GM21360 (cell line): ENCODE measurements around the gene WDR27.
A peak's percentile ranks its signal among the peaks of the same experiment; 100 is the strongest.

ENCODE experiments used
- ATAC-seq: cut with Tn5 transposase; IDR thresholded peaks from one replicate; pipeline ENCODE4 v1.9.1; 2021; ENCODE audit warnings: mild to moderate bottlenecking, moderate library complexity; ENCODE audit not compliant: unreplicated experiment

Gene WDR27

DNA sequence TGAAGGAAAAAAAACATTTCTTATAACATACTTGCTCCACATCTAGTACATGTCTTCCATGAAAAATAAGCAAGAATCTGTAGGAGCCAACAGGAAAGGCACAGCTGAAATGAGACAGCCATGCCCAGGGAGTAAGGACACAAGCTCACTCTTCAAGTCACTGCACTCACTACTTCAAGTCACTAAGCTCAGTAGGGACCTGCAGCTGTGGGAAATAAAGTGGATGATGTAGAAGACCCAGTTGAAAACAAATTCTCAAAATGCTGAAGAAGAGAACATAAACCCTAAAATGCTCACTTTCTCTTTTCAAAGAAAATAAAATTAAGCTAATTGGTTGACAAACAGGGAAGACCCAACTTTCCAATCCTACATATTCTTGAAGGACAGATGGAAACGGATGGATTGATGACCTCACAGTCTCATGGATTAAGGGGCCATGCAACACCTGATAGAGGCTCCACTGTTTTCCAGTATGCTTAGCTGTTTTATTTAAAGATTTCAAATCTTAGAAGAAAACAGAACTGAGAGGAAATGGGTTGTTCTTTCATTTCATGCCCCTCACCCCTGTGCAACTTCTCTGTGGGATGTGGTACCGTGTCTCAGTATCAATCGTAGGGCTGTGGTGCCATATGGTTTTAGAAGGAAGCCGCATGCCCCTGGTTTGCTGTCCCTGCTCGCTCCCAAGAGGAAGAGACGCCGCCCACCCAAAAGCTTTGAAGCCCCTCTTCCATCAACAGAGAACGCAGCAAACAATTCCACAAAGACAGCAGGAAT lies 133.3 kb downstream of the WDR27 start:
- ATAC-seq, result no peak

GRCh38 chr6:169567819-169568218 lies 134.0 kb downstream of the WDR27 start:
- ATAC-seq, result no peak

DNA sequence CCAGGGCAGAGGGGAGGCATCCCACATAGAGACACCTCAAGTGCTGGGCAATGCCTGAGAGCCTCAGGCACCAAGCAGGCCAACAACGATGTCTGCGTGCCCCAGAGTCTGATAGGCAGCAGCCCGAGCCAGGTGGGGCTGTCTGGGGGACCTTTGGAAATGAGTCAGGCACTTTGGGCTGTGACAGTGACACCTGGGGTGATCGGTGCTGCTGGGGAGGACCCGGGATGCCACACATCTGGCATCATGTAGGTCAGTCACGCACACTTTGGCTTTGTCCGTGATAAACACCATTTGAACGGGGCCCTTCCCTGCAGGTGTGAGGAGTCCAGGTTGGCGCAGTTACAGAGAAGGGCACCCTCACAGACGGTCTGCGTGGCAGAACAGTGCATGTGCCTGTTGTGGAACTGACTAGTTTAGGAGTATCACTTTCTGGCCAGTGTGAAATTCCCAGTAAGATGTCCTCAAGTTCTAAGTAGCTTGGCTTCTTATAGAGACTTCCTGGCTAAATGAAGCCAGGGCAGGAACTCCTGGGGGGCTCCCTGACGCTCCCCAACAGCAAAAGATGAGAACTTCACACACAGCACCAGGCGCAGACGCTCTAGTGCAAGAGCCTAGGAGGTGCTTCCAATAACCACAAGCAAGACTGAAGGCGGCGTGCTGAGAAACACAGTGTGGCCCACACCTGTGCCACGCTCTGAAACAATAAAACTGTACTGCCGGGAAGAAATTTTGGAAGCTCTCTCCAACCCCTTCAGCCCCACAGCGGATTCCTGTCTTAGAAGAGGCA lies 134.7 kb downstream of the WDR27 start:
- no peak for ATAC-seq

GRCh38 chr6:169566319-169566718 lies 135.5 kb downstream of the WDR27 start:
- ATAC-seq, result no peak

GRCh38 chr6:169564453-169565240 lies 137.2 kb downstream of the WDR27 start:
- no peak for ATAC-seq

- ATAC-seq, result no peak
Measured at GRCh38 chr6:169561665-169562064, 140.2 kb downstream of the WDR27 start.

DNA sequence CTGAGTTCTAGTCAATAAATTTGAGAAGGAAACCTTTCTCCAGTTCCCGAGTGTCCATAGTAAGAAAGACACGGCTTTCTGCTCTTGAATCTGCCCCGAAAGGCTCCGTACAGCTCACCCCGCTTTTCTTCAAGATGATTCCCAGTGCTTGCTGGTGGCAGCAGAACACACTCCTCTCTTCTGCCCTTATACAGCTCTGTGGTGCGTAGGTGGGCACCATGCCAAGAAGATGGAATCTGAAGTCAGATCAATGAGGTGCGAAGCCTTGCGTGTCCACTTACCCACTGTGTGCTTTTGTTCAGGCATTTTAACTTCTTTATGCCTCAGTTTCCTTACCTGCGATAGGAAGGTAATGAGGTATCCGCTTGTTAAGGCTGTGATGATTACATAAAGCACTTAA lies 142.2 kb downstream of the WDR27 start:
- ATAC-seq, result no peak

- no peak for ATAC-seq
Measured at GRCh38 chr6:169558774-169559441, 142.9 kb downstream of the WDR27 start.

DNA sequence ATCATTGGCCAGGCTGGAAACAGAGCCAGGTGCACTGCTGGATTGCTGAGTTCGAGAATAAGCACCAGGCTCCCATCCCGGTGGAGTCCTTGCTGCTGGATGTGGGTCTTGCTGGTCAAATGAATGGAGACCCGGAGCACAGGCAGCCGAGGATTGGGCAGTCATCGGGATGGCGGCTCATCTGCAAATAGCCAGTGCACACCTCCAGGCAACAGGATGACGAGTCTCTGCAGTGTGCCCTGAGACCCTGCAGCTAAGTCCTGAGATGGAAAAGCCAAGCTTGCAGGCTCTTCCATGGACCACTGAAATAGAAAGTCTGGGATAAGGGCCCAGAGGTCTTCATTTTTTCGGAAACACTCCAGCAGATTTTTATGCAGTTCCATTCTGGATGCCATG lies 143.5 kb downstream of the WDR27 start:
- no peak for ATAC-seq

DNA sequence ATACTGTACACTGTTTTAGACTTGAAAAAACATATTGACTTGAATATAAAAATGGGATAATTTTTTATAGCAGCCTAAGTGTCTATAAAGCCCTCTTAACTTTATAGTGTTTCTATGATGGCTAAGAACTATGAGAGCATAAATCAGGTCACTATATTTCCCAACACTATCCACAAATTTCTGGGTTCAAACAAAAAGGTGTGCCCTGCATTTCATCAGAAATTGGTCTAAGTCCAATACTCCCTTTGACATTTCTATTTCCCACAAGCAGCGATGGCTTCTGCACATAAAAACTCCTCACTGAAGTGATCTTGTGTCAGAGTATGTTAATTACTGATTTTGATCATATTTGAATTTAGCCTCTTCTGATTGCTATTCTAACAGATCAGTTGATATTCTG lies 143.9 kb downstream of the WDR27 start:
- ATAC-seq, result no peak

DNA sequence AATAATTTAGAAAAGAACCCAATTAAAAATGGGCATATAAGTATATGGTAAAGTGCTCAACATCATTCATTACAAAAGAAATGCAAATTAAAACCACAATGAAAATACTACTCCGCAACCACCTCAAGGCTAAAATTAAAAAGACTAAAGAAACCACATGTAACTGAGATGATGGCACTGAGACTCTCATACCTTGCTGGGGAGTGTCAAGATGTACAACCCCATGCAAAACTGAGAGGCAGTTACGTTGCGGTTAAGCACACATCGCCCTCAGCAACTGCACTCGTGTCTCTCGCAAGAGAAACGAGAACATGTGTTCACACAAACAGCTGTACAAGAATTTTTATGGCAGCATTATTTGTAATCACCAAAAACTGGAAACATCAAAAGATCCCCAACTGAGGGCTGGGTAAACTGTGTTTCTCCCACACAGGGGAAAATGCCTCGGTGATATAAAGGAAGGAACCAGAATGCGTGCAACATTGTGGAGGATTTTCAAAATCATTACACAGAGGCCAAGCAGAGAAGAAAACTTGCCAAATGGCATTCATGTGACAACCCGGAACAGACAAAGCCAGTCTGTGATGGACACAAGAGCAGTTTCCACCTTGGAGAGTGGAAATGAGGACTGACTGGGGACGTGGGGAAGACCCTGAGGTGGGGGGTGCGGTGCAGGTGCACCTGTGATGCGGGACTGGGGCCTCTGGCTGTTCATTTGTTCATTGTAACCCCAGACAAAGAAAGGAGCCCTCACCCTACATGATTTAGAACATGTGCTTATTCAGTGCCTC lies 144.9 kb downstream of the WDR27 start:
- ATAC-seq, result peak; percentile 100

GRCh38 chr6:169555971-169556617 lies 145.7 kb downstream of the WDR27 start:
- ATAC-seq, result no peak

DNA sequence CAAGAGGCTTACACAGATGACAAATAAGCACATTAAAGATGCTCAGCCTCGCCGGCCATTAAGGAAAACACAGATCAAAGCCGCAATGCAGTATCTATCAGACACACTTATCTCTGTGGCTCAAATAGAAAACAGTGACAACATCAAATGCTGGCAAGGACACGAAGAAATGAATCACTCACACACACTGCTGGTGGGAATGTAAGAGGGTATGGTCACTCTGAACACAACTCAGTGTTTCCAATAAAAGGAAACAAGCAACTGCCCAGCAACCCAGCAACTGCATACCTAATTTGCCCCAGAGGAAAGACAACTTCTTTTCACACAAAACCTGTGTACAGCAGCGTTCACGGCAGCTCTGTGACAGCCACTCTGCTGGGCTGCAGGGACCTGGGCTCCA lies 155.8 kb downstream of the WDR27 start:
- ATAC-seq, result no peak

DNA sequence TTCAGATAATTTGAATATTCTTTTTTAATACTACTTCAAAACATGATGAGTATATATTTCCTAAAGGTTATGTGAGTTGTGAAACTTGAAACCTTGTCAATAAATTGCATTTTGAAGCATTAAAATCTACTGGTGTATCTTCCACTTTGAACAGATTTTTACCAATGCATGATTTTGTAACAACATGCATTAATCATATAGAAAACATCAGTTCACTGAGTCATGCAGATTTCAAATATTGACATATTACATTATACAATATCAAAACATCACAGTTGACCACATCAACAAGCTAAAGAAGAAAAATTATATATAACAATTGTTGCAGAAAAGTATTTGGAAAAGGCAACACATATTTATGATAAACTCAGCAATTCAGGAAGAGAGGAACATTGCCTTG lies 158.1 kb downstream of the WDR27 start:
- ATAC-seq, result no peak

GRCh38 chr6:169542491-169542890 lies 159.3 kb downstream of the WDR27 start:
- ATAC-seq, result no peak

- no peak for ATAC-seq
Measured at GRCh38 chr6:169539176-169539897, 162.5 kb downstream of the WDR27 start.

DNA sequence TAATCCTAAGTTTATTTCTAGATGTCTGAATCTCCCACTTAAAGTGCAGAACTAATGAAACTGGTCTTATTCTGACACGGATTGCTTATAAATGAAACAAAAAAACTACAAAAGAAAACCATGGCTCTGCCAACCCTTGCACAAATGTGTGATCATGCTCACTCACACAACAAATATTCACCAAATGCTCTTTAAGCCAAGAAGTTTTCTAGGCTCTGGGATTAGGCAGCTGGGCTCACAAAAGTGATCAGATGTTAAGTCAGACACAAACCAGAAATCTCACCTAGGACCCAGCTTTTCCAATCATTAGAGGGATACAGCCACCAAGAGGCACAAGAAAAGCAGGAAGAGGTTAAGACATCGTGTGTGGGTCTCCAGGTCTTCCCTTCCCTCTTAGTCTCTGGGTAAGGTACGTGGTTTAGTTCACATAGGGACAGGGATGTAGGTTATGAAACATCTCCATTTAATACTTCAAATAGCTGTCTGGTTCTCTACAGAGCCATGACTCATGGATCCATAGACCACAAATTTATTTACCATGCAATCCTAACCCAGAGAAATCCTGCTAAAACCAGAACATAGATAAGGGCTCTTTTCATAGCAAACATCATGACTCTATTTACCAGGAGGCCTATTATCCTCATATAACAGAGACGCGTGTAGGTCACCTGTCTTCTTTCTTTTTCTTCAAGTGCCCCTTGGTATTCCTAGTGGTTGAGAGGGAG lies 165.2 kb downstream of the WDR27 start:
- no peak for ATAC-seq

DNA sequence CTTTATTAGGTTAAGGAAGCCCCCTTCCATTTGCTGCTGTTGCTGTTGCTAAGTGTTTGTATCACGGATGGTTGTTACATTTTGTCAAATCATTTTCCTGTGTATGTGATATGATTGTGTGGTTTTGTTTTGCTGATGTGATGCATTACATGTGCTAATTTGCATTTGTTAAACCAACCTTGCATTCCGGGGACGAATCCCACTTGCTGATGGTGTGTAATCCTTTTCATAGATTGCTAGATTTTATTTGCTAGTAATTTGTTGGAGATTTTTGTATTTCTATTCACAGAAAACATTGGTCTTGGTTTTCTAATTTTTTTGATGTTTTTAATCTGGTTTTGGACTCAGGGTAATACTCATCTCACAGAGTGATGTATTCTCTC lies 167.8 kb downstream of the WDR27 start:
- no peak for ATAC-seq
